ENCODE results near the gene SARDH.
"Not testable (repeated sequence)": the region's sequence is repeated elsewhere in the genome, so short reads cannot be mapped to it uniquely, and the experiment has no call there.

SARDH gene

DNA sequence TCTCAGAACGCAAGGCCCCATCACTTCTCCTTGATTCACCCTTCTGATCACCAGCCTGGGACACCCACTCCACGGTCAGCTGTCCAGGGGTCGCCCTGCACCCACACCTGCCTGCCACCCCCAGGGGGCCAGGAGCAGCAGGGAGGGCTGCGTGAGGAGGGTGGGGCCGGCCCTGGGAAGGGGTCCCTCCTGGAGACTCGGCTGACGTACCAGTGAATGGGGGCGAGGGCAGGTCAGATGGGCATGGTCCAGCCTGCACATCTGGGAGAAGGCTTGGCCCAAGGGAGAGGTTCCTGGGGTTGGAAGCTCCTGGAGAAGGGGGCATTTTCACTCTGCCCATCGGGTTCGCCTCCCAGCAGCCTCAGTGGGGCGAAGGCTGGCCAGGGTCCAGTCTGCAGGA lies 21.8 kb upstream of the SARDH start:
- no peak for DNase-seq (ENCODE audit: low read depth)

DNA sequence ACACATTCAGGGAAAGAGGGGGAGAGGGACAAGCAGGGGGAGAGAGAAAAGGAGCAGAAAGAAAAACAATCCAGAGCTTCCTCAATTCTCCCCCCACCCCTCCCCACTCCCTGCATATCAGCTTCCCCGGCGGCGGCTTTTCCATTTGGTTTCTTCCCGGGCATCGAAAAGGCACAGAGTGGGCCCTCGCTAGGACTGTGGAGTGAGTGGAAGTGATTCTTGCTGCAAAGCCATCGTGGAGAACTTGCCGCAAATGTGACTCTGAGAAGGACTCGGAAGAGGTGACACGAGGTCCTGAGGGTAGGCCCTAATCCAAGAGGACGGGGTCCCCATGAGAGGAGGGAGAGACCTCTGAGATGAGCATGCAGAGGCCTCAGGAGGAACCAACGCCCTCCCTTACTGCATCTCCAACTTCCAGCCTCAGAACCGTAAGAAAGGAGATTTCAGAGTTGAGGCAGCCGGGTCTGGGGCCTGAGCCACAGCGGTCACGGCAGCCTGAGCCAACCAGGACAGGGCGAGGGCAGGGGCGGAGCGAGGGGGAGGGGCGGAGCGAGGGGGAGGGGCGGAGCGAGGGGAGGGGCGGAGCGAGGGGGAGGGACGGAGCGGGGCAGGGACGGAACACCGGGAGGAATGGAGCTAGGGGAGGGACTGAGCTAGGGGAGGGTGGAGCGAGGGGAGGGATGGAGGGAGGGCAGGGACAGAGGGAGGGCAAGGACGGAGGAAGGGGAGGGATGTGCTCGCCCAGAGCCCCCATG lies 21.2 kb upstream of the SARDH start:
- no peak for DNase-seq (ENCODE audit: low read depth)

DNA sequence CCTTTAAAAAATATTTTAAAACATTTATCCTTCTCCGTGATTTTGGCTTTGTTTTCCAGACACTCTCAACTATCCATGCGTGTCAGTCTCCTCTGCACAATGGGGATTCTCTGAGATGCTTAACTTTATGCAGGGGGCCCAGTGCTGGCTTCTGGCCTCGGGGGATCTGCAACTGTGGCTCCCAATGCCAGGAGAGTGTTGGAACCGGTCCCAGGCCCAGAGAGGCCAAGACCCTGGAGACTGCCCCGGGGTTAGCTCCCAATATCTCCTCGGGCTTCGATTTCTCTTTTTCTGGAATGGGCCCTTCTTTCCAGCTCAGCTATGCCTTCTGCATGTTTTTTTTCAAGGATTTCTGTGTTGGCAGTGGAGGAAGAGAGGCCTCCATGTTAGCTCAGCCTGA lies 20.1 kb upstream of the SARDH start:
- DNase-seq (ENCODE audit: low read depth), result no peak

DNA sequence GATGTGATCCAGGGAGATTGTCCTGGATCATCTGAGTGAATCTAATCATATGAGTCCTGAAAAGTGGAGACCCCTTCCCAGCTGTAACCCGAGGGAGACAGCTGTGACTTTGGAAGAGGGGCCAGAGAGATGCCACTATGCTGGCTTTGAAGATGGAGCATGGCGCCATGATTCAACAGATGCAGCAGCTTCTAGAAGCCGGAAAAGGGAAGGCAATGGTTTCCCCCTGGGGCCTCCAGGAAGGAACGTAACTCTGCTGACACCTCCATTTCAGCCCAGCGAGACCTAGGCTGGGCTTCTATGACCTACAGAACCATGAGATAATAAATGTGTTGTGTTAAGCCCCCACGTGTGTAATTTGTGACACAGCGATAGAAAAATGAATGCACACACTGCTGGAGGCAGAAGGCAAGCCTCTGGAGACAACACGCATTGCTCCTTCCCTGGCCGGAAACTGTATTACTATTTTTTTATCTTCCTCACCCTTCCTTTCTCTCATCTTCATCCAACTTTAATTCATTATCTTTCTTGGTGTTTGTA lies 16.6 kb upstream of the SARDH start:
- no peak for DNase-seq (ENCODE audit: low read depth)

DNA sequence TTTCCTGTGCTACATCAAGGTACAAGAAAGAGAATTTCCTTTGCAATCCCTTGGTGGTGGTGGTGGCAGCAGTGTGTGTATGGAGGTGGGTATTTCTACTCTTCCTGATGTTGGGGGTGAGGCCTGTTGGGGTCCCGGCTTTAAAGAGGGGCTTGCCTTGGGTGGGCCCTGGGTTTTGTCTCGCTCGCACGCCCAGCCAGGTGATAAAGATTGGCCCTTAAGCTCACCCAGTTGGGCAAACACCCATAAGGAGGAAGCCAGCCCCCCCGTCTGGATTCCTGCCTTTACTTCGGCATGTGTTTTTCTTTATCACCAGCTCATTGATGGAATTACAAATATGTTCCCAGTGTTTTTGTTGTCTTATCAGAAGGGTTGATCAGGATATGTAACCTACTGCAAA lies 16.0 kb upstream of the SARDH start:
- no peak for DNase-seq (ENCODE audit: low read depth)

DNA sequence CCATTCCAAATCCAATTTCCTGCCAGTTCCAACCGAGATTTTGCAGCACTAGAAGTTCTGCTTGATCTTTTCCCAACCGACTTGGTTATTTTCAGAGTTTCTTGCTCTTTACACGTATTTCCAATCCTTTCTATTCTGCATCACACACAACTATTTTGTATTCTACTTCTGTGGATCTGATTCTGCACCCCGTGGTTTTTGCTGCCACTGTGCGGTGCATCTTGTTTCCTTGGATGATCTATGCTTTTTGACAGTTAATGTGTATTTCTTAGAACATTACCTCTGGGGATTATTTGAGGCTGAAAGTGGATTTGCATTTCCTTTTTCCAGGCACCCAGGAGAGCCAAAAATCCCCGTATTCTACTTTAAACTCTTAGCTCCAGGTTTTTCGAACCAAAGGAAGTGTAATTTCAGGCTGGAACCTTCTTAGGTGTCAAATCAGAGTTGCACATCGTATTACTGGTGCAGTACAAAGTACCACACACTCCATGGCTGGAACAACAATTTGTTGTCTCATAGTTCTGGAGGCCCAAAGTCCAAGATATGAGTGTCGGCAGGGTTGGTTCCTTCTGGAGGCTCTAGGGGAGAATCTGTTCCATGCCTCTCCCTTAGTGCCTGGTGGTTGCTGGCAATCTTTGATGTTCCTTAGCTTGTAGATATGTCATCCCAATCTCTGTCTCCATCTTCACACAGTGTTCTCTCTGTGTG lies 14.7 kb upstream of the SARDH start:
- DNase-seq (ENCODE audit: low read depth), result no peak

DNA sequence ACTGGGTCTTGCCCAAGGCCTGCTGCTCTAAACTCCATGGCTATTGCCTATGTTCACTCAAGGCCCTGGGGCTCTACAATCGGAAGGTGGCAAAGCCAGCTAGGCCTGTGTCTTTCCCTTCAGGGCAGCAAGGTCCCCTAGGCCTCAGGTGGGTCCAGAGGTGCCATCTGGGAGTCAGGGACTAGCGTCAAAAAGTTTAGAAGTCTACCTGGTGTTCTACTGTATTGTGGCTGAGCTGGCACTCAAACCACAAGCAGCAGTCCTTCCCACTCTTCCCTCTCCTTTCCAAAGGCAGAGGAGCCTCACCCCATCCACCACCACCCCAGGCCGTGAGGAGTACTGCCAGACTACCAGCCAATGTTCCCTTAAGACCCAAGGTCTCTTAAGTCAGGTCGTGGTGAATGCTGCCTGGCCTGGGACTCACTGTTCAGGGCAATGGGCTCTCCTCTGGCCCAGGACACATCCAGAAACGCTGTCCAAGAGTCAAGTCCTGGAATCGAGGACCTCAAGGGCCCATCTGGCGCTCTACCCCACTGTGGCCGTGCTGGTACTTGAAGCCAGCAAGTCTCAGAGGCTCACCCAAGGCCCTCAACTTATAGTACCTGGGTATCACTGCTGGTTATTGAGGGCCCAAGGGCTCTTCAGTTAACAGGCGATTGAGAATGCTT lies 13.0 kb upstream of the SARDH start:
- no peak for DNase-seq (ENCODE audit: low read depth)

DNA sequence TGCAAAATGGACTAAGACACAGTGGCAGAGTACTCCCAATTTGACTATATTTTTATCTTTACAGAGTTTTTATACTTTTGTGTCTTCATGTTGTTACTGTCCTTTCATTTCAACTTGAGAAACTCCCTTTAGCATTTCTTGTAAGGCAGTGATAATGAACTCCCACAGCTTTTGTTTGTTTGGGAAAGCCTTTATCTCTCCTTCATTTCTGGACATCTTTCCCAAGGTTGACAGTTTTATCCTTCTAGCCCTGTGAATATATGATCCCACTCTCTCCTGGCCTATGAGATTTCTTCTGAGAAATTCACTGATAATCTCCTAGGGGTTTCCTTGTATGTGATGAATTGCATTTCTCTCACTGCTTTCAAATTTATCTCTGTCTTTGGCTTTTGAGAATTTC lies 9.2 kb upstream of the SARDH start:
- DNase-seq (ENCODE audit: low read depth), result no peak

DNA sequence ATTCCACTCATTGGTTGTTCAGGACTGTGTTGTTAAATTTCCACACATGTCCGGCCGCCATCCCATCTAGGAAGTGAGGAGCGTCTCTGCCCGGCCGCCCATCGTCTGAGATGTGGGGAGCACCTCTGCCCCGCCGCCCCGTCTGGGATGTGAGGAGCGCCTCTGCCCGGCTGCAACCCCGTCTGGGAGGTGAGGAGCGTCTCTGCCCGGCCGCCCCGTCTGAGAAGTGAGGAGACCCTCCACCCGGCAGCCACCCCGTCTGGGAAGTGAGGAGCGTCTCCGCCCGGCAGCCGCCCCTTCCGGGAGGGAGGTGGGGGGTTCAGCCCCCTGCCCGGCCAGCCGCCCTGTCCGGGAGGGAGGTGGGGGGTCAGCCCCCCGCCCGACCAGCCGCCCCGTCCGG lies 6.4 kb upstream of the SARDH start:
- not testable (repeated sequence) for DNase-seq (ENCODE audit: low read depth)

DNA sequence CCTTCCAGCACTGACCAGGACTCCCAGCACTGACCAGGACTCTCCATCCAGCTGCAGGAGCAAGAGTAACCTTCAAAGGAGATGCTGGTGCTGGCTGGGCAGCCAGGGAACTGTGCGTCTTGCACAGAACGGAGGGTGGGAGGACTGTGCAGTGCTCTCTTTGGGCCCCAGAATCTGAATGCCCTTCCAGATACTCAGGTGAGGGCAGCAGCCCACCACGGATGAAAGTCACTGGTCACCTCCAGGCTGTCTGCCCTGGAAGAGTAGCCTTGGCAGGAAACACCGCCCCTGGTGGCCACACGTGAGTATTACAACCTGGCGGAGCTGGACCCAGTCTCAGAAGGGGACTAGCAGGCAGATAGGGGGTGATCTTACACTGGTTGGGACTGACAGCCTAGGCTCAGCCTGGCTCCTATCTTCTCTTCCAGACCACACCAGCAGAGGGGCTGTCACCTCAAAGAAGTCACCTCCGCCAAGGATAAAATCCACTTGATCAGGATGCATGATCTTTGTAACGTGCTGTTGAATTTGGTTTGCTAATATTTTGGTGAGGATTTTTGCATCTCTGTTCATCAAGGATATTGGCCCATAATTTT lies 4.8 kb upstream of the SARDH start:
- peak; percentile 60 for DNase-seq (ENCODE audit: low read depth)

DNA sequence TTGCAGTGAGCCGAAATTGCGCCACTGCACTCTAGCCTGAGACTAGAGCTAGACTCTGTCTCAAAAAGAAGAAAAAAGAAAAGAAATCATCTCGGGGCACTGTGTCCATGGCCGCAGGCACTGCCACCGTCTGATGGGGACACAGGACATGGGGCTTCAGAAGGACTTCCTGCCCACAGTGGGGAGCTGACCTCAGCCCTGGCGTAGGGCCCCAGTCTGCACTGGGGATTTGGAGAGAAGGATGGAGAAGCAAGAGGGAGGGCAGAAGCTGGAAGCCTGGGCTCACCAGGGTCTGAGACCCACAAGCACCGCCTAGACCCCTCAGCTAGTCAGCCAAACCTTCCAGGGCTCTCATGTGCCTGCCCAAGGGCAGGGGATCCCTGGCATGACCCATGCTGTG lies 4.1 kb upstream of the SARDH start:
- DNase-seq (ENCODE audit: low read depth), result no peak

DNA sequence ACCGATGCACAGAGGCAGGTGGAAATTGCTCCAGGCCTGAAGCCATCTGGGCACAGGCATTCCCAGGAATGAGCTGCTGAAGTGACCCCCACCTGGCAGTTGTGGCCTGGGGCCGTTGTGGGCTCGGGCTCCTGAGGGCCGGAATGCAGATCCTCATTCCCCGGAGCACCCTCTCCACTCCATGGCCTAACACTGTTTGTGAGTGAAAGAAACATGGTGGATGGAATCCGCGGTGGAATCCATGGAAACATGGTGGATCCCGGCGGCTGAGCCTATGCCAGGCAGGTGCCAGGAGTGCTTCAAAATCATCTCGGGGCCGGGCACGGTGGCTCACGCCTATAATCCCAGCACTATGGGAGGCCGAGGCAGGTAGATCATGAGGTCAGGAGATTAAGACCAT lies 3.6 kb upstream of the SARDH start:
- DNase-seq (ENCODE audit: low read depth), result no peak

DNA sequence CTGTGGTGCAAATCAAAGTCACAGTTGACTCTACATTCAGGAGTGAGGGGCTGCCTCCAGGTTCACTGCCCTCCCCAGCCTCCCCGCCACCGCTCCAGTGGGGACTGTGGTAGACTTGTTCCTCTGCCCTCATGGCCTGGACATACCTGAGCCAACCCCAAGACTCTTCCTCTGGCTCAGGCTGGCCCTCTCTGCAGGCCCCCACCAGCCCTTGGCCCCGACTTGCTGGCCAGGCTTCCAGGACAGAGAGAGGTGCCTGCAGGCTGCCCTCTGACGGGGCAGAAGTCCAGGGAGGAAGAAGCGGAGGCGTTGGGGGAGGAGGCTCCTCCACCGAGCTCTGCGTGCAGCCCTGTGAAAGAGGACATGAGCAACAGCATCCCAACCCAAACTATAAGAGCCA lies 2.8 kb upstream of the SARDH start:
- no peak for DNase-seq (ENCODE audit: low read depth)

DNA sequence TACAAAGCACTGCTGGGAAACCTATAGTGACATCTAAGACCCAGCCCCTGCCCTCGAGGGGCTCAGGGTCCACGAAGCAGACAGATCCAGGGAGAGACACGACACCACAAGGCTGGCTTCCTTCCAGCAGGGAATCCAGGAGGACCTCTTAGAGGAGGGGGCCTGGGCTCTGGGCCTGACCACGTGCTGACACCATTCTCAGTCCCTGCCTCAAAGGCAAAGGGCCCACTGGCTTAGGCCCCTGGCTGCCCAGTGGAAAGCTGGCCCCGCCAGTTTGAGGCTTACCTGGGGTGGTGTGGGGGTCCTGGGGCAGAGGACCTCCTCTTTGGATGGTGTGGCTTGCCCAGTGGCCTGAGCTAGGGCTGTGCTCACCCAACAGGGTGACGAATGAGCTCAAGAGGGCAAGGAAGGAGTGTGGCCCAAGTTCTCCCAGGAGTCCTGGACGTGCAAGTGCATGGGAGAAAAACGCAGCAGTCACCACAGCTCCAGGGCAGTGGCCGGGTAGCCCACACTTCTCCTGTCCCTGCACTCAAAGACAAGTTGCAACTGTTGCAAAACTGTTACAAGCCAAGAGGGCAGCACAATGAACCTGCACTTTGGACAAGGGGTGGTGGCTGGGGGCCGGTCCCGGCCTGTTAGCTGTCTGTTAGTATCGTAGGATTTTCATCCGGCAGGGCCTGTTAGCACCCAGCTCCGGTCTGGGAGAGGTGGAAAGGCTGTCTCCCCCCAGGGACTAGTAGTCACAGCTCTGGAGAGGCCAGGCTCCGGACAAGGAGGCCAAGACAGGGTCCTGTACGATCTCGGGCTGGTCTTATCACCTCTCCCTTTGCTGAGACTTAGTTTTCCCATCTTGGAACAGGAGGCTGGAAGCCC lies 1.5 kb upstream of the SARDH start:
- no peak for DNase-seq (ENCODE audit: low read depth)

DNA sequence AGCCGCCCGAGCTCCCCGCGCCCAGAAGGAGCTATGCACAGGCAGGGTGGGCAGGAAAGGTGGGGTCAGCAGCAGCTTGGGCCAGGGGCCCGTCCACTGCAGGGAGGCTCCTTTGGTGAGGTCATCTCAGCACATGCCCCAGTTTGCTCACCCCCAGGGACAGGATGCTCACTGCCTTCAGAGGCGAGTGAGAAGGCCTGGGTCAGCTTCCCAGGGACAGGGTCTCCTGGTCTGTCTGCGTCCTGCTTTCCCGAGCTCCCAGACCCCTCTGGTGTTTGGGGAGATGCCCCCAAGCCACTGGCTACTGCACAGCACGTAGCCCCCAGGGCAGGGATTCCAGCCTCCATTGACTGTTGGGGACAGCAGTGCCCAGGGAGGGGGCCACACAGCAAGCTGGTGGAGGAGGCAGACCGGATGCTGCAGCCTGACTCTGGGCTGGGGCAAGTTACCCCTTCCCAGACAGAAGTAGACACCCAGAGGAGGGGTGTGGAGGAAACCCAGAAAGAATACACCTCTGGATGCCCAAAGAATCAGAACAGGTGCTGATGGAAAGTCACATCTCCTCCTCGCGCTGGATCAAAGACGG lies 581 bp upstream of the SARDH start:
- no peak for DNase-seq (ENCODE audit: low read depth)

DNA sequence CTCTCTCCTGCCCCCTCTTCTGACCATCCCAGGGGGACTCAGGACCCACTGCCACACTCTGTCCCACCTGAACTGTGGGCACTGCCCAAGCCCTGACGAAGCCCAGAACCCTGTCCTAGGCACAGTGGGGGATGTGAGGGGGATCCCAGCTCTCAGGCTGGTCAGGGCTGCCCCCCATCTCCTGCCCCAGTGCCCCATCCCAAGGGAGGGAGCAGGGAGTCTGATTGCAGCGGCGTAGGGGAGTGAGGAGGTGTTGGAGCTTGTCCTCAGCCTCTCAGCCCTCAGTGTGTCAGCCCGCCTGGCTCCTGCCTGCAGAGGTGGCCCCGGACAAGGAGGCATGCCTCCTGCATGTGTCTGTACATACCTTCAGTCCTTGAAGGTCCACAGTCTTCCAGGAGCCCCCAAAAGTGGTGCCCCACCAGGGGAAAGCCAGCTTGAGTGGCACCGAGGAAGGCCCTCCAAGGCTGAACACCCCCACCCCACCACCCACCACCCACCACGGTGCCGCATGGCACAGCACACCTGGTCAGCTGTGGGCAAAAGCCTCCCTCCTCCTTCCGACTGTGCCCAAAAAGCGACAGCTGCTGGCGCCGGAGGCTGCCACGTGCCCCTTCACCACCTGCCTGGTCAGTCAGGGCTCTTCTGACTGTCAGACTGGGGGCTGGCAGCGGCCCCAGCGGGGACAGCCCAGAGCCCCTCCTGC lies 930 bp downstream of the SARDH start:
- DNase-seq (ENCODE audit: low read depth), result no peak

DNA sequence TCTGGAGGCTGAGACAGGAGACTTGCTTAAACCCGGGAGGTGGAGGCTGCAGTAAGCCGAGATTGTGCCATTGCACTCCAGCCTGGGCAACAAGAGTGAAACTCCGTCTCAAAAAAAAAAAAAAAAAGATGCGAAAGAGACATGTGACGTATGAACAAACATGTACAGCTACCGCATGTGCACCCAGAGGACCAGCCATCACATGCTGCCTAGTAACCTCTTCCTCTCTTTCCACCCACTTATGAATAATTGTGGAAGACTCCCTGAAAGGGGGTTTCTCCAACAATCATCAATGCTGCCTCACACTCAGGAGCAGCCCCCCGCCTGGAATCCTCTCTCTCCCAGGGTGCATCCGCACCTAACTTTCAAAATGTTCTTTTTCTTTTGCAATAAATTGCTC lies 2.2 kb downstream of the SARDH start:
- no peak for DNase-seq (ENCODE audit: low read depth)

DNA sequence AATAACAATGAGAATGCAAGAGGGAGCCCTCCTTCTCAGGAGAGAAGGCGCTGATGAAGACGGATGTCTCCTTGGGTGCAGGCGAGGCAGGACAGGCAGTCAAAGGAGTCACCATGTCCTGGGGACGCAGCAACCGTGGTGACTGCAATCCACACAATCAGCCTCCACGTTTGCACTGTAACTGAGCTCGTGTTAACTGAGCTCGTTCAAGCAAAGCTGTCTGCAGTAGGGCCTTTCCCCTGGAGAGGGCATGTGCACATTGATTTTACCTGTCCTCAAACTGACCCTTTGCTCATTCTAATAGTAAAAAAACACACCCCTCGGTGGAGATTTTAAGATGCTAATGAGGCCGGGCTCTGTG lies 2.8 kb downstream of the SARDH start:
- DNase-seq (ENCODE audit: low read depth), result no peak

DNA sequence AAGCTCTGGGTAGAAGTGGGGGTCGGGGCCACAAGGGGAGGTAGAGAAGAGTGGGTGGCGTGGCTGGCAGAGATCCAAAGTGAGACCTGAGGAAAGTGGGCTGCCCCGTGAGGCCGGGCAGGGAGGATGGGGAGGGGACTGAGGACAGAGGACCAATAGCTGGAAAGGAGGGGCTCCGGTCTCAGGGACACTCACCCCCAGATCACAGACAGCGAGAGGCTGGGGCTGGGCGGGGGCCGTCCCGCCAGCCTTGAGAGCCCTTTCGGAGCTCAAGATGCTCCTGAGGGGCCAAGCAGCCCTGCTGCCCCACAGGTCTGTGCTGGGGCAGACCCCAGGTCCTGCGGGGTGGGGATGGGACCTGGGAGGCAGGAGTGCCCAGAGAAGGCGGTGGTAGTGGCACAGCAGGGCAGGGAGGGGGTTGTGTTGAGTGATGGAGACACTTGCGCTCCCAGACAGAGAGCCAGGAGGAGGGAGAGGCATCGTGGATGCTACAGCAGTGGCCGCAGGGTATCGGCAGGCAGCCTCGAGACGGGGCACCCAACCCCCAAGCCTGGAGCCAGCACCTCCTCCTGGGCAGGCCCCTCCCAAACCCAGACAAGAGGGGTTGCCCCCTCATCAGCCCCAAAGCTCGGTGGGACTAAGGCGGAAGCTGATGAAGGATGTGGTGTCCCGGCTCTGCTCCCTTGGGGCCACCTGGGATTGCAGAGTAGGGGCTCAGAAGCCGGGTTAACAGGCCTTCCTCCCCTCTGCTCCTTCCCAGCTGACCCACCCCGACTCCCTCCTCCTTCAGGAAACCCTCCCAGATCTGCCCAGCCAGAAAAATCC lies 3.4 kb downstream of the SARDH start:
- no peak for DNase-seq (ENCODE audit: low read depth)
